Neural cell (in vitro differentiated cells): ENCODE results near the gene PCYT1A. TPM values are rescaled to one million over a fixed set of nuclear protein-coding genes. Genes with fewer than 3 reads are reported as not detected.

ENCODE experiments used
- H2AFZ ChIP-seq: fragments of 200-600, 300-800 bp; sonication (generic), shearing (Covaris generic); 2 replicates; pipeline ENCODE4 v1.6.0; 2014; ENCODE audit warnings: low read depth, mild to moderate bottlenecking, antibody characterized with exemption, low read length, moderate library complexity
- H3F3A ChIP-seq: fragments of 200-600 bp; shearing (Covaris generic); 2 replicates; pipeline ENCODE4 v1.6.1; 2016; ENCODE audit warnings: mild to moderate bottlenecking, moderate library complexity, mixed read lengths, antibody characterized with exemption, low read length; ENCODE audit not compliant: insufficient read depth, poor library complexity, severe bottlenecking
- H3K27ac ChIP-seq: fragments of 200-600, 300-800 bp; sonication (generic), shearing (Covaris generic); 2 replicates; pipeline ENCODE4 v1.5.1; 2014; ENCODE audit warnings: mild to moderate bottlenecking, low read length, moderate library complexity
- H3K27me3 ChIP-seq: fragments of 300-800, 200-600 bp; sonication (generic), shearing (Covaris generic); 2 replicates; pipeline ENCODE4 v1.6.0; 2014; ENCODE audit warnings: mild to moderate bottlenecking, low read depth, low read length, moderate library complexity; ENCODE audit not compliant: insufficient read depth
- H3K36me3 ChIP-seq: fragments of 300-800, 200-600 bp; sonication (generic), shearing (Covaris generic); 2 replicates; pipeline ENCODE4 v1.5.1; 2014; ENCODE audit warnings: mild to moderate bottlenecking, antibody characterized with exemption, low read length, moderate library complexity; ENCODE audit not compliant: insufficient read depth
- H3K4me2 ChIP-seq: fragments of 300-800, 200-600 bp; sonication (generic), shearing (Covaris generic); 2 replicates; pipeline ENCODE4 v1.6.0; 2014; ENCODE audit warnings: mild to moderate bottlenecking, low read length
- H3K4me3 ChIP-seq: fragments of 300-800, 200-600 bp; sonication (generic), shearing (Covaris generic); 2 replicates; pipeline ENCODE4 v1.5.1; 2014; ENCODE audit warnings: mild to moderate bottlenecking, low read length, moderate library complexity
- H3K79me2 ChIP-seq: fragments of 200-600 bp; shearing (Covaris generic); replicated peaks from 2 replicates; pipeline ENCODE4 v1.6.0; 2014; ENCODE audit warnings: mild to moderate bottlenecking, low read length, moderate library complexity; ENCODE audit not compliant: insufficient read depth
- H3K9ac ChIP-seq: fragments of 300-800, 200-600 bp; sonication (generic), shearing (Covaris generic); 2 replicates; pipeline ENCODE4 v1.6.1; 2016; ENCODE audit warnings: mild to moderate bottlenecking, low read length, mixed read lengths
- H3K9me2 ChIP-seq: fragments of 200-600 bp; shearing (Covaris generic); 2 replicates; pipeline ENCODE4 v1.6.1; 2016; ENCODE audit warnings: mild to moderate bottlenecking, low read length, mixed read lengths; ENCODE audit not compliant: insufficient read depth
- H3K9me3 ChIP-seq: fragments of 200-600, 300-800 bp; sonication (generic), shearing (Covaris generic); 2 replicates; pipeline ENCODE4 v1.6.1; 2016; ENCODE audit warnings: mild to moderate bottlenecking, mixed run types, low read length, moderate library complexity, mixed read lengths
- H4K20me1 ChIP-seq: fragments of 200-600 bp; shearing (Covaris generic); 2 replicates; pipeline ENCODE4 v1.6.1; 2016; ENCODE audit warnings: mild to moderate bottlenecking, mixed run types; ENCODE audit not compliant: insufficient read depth
- EP300 ChIP-seq: fragments of 450-650 bp; conservative IDR thresholded peaks from 2 replicates; pipeline ENCODE4 v1.6.1; 2014; ENCODE audit warnings: antibody characterized with exemption, mild to moderate bottlenecking, moderate library complexity; ENCODE audit not compliant: poor library complexity, severe bottlenecking
- EZH2 ChIP-seq: fragments of 200-600, 300-800 bp; shearing (Covaris generic), sonication (generic); IDR thresholded peaks from 2 replicates; pipeline ENCODE4 v1.6.1; 2014; ENCODE audit warnings: antibody characterized with exemption, low read length, borderline replicate concordance, mild to moderate bottlenecking; ENCODE audit not compliant: insufficient read depth, poor library complexity, severe bottlenecking
- MXI1 ChIP-seq: fragments of 450-650 bp; conservative IDR thresholded peaks from 2 replicates; pipeline ENCODE4 v1.6.1; 2014; ENCODE audit warnings: antibody characterized with exemption, mild to moderate bottlenecking; ENCODE audit not compliant: poor library complexity, severe bottlenecking
- POLR2AphosphoS5 ChIP-seq: IDR thresholded peaks from 2 replicates; pipeline ENCODE4 v1.6.1; 2012
- RAD21 ChIP-seq: fragments of 450-650 bp; conservative IDR thresholded peaks from 2 replicates; pipeline ENCODE4 v1.6.1; 2014; ENCODE audit warnings: antibody characterized with exemption, mild to moderate bottlenecking, moderate library complexity
- SMC3 ChIP-seq: fragments of 450-650 bp; conservative IDR thresholded peaks from 2 replicates; pipeline ENCODE4 v1.6.1; 2014; ENCODE audit warnings: antibody characterized with exemption, mild to moderate bottlenecking, moderate library complexity; ENCODE audit not compliant: poor library complexity
- TAF1 ChIP-seq: IDR thresholded peaks from 2 replicates; pipeline ENCODE4 v1.6.1; 2012; ENCODE audit warnings: low read depth
- polyA plus RNA-seq: library from polyadenylated mRNA; depleted of rRNA; stranded (reverse); fragments of >200 nt; gene quantifications from 2 replicates; pipeline ENCODE4 v1.2.3, GENCODE V29; 2014
- TF ChIP-seq, protein P1 (sequence below): IDR thresholded peaks from 2 replicates; pipeline ENCODE4 v1.6.1; 2012; ENCODE audit warnings: borderline replicate concordance
- TF ChIP-seq, protein P2 (sequence below): fragments of 450-650 bp; IDR thresholded peaks from 2 replicates; pipeline ENCODE4 v1.5.1; 2014; ENCODE audit warnings: antibody characterized with exemption, mild to moderate bottlenecking, moderate library complexity; ENCODE audit not compliant: poor library complexity, severe bottlenecking

The PCYT1A gene
- polyA plus RNA-seq, 1 donor from 2014 or later, result 21.7 TPM

DNA sequence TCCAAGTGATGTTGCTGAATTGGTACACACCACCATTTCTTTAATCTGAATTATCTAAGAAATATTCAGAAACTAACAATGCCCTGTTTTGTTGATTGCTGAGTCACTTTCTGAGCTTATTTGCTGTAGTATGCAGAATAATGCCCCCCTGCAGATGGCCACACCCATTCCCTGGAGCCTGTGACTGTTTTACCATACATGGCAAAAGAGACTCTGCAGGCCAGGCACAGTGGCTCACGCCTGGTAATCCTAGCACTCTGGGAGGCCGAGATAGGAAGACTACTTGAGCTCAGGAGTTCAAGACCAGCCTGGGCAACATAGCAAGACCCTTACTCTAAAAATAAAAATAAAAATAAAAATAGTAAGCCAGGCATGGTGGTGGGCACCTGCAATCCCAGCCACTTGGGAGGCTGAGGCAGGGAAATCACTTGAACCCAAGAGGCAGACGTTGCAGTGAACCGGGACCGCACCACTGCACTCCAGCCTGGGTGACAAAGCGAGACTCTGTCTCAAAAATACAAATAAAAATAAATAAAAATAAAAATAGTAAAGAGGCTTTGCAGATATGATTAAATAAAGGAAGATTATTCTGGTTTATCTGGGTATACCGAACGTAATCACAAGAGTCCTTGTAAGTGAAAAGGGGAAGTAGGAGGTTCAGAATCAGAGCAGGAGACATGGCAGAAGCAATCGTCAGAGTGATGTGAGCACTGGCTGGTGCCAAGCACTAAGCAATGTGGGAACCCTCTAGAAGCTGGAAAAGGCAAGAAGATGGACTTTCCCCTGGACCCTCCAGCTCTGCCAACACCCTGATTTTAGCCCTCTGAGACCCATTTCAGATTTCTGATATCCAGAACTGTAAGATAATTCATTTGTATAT lies 19.0 kb downstream of the PCYT1A start:
- H2AFZ ChIP-seq, result no peak overlapping the region
- no peaks in the 10 kb centered on the region for H3K27me3 ChIP-seq
- no peak overlapping the region for H3K4me3 ChIP-seq
- H3K9me2 ChIP-seq, result no peaks in the 10 kb centered on the region
- H3F3A ChIP-seq, result no peaks in the 10 kb centered on the region
- H4K20me1 ChIP-seq, result no peaks in the 10 kb centered on the region
- no peak for TF ChIP-seq POLR2AphosphoS5
- TF ChIP-seq SMC3, result no peak
- TF ChIP-seq RAD21, result no peak
- TF ChIP-seq EP300, result no peak
- TF ChIP-seq, protein P1, sequence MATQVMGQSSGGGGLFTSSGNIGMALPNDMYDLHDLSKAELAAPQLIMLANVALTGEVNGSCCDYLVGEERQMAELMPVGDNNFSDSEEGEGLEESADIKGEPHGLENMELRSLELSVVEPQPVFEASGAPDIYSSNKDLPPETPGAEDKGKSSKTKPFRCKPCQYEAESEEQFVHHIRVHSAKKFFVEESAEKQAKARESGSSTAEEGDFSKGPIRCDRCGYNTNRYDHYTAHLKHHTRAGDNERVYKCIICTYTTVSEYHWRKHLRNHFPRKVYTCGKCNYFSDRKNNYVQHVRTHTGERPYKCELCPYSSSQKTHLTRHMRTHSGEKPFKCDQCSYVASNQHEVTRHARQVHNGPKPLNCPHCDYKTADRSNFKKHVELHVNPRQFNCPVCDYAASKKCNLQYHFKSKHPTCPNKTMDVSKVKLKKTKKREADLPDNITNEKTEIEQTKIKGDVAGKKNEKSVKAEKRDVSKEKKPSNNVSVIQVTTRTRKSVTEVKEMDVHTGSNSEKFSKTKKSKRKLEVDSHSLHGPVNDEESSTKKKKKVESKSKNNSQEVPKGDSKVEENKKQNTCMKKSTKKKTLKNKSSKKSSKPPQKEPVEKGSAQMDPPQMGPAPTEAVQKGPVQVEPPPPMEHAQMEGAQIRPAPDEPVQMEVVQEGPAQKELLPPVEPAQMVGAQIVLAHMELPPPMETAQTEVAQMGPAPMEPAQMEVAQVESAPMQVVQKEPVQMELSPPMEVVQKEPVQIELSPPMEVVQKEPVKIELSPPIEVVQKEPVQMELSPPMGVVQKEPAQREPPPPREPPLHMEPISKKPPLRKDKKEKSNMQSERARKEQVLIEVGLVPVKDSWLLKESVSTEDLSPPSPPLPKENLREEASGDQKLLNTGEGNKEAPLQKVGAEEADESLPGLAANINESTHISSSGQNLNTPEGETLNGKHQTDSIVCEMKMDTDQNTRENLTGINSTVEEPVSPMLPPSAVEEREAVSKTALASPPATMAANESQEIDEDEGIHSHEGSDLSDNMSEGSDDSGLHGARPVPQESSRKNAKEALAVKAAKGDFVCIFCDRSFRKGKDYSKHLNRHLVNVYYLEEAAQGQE, result no peak
- no peak for TF ChIP-seq MXI1
- TF ChIP-seq, protein P2, sequence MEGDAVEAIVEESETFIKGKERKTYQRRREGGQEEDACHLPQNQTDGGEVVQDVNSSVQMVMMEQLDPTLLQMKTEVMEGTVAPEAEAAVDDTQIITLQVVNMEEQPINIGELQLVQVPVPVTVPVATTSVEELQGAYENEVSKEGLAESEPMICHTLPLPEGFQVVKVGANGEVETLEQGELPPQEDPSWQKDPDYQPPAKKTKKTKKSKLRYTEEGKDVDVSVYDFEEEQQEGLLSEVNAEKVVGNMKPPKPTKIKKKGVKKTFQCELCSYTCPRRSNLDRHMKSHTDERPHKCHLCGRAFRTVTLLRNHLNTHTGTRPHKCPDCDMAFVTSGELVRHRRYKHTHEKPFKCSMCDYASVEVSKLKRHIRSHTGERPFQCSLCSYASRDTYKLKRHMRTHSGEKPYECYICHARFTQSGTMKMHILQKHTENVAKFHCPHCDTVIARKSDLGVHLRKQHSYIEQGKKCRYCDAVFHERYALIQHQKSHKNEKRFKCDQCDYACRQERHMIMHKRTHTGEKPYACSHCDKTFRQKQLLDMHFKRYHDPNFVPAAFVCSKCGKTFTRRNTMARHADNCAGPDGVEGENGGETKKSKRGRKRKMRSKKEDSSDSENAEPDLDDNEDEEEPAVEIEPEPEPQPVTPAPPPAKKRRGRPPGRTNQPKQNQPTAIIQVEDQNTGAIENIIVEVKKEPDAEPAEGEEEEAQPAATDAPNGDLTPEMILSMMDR, result no peak
- no peak for TF ChIP-seq TAF1
- no peak for TF ChIP-seq EZH2
- no peak overlapping the region for H3K27ac ChIP-seq
- H3K4me2 ChIP-seq, result no peak overlapping the region
- H3K9ac ChIP-seq, result no peak overlapping the region
- H3K36me3 ChIP-seq, result no peaks in the 10 kb centered on the region
- no peaks in the 10 kb centered on the region for H3K9me3 ChIP-seq
- H3K79me2 ChIP-seq, result no peaks in the 10 kb centered on the region

DNA sequence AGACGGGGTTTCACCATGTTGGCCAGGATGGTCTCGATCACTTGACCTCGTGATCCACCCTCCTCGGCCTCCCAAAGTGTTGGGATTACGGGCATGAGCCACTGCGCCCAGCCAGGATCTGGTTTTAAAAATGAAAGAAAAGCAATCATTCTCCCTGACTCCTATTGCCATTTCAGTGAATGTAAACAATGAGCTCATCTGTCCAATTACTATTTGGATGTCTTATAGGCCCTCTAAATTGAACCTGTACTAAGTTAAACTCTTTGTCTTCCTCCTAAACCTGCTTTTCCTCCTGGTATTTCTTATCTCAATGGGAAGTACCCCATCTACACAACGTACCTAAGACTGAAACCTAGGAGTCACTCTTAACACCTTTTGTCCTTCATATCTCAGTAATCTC lies 23.7 kb downstream of the PCYT1A start:
- no peak overlapping the region for H3K4me3 ChIP-seq
- H2AFZ ChIP-seq, result no peak overlapping the region
- H3K9me2 ChIP-seq, result no peaks in the 10 kb centered on the region
- H3K27me3 ChIP-seq, result no peaks in the 10 kb centered on the region
- no peak overlapping the region for H3K9ac ChIP-seq
- no peaks in the 10 kb centered on the region for H4K20me1 ChIP-seq
- no peak overlapping the region for H3K4me2 ChIP-seq
- no peak for TF ChIP-seq RAD21
- no peak for TF ChIP-seq EZH2
- H3K36me3 ChIP-seq, result no peaks in the 10 kb centered on the region
- peaks cover 3% of the 10 kb centered on the region for H3K79me2 ChIP-seq
- H3K27ac ChIP-seq, result no peak overlapping the region
- H3F3A ChIP-seq, result no peaks in the 10 kb centered on the region
- H3K9me3 ChIP-seq, result no peaks in the 10 kb centered on the region
